HS-27A (cell line): ENCODE measurements around the gene ZIC5.
"Not testable (repeated sequence)": the region's sequence is repeated elsewhere in the genome, so short reads cannot be mapped to it uniquely, and the experiment has no call there.

Experiments
- DNase-seq: peaks from one replicate; pipeline ENCODE4 v3.0.0-alpha.2; 2012; ENCODE audit warnings: low read depth, missing footprints

Gene ZIC5

DNA sequence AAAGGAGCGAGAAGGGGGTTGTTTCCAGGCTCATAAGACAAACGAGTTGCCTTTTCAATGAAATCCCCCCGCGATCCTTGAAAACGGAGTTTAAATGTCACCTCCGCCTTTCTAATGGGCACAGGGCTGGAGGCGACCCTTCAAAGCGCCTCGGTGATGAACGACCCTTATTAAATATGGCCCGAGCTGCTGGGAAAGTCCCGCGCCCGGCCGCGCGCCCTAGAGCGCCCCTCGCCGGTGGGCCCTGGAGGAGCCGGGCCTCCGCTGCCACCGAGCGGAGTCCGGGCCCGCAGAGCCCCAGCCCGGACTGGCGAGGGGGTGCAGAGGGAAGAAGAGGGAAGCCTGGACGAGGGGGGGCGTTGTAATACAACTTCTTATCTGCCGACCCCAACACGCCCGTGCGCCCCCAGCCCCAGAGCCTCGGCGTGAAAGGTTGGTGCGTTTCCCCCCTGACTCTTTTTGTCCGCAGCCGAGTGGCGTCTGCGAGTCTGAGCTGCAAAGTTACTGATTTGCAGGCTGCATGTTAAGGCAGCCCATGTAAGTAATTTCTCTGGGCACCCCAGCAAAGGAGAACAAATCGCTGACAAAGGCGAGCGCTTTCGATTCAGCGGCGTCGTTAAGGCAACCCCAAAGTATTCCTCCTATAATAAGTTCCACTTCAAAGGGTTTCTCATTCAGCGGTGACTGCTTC lies 11.9 kb downstream of the ZIC5 start:
- DNase-seq, result no peak

DNA sequence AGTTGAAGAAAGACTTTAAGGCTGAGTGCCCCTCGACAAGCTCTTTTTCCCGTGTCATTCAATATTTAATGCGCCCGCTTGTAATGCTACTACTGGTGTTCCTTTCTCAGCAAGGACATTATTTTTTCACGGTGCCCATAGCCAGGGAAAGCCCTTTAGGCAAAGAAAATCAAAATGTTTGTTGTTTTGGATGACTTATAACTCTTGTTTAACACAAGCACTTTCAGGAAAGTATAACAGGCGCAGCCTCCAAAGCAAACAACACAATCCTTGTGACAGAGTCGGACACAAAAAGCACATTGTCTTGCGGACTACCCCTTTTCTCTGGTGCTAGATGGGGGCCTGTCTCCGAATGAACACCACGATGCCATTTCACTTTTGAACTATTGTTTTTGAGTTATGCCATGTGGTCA lies 12.4 kb downstream of the ZIC5 start:
- no peak for DNase-seq

DNA sequence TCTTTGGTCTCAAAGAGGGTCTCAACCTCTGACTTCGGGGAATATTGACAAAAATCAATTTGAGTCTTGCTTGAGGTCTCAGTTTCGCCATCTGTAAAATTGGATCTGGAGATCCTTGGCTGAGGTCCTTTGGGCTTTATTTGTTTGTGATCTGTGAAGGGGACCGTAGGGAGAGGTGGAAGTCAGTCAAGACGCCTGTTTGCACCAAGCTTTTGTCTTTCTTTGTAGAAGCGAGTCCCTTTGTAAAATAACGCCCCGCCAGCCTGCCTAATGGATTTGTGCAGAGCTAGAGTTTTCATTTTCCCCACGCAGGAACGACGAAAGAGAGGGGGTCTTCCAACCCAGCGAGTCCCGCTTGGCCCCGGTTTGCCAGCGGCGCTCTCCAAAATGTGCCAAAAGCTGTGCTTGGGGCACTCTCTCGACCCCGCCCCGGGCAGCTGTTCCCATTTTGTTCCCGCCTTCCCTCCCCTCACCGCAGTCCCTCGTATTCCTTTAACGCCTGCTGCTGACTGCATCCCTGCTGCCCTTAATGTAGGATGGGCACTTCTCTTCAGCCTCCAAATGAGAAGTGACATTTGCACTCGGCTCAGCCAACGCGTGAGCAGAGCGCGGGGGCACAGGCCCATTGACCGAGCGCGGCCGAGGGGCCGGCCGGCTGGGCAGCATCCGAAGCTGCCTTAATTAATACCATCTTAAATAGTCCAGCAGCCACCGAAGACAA lies 13.0 kb downstream of the ZIC5 start:
- DNase-seq, result no peak

DNA sequence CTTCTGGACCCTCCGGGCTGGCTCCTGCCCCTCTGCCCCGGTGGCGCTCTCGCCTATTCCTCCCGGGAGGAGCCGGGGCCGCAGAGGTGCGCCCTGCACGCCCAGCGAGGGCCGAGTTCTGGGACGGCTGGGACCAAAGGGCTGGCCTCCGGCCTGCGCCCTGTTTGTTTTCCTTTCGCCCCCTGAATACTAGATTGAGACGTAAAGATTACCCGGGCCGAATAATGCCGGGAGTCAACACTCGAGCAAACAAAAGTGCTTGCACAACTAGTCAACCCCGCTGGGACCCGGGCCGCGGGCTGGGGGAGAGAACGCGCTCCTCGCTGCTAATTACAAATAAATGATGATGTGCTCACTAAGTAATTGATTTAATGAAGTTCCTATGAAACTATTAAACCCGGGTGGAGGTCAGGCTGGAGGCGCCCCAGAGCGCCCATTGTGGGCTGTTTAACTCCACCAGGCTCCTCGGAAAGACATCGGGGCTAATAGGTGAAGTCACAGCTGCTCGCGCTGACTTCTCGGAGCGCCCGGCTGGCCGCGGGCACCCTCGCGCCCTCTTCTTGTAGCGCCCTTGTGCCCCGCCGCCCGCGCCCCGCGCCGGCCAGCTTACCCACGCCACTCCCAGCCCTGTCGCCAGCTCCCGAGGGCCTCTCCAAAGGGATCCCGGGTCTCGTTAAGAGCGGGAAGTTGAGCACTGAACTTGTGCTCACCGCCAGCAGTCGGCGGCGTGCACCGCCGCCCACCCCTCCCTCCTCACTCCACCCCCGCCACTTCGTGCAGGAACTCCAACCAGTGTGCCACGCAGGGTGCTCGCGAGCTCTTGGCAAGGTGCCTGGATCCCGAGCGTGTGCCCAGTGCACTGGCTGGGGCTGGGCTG lies 14.9 kb downstream of the ZIC5 start:
- DNase-seq, result no peak

- DNase-seq, result no peak
Measured at GRCh38 chr13:99955747-99956472, 15.7 kb downstream of the ZIC5 start.

GRCh38 chr13:99955107-99955746 lies 16.3 kb downstream of the ZIC5 start:
- DNase-seq, result no peak

DNA sequence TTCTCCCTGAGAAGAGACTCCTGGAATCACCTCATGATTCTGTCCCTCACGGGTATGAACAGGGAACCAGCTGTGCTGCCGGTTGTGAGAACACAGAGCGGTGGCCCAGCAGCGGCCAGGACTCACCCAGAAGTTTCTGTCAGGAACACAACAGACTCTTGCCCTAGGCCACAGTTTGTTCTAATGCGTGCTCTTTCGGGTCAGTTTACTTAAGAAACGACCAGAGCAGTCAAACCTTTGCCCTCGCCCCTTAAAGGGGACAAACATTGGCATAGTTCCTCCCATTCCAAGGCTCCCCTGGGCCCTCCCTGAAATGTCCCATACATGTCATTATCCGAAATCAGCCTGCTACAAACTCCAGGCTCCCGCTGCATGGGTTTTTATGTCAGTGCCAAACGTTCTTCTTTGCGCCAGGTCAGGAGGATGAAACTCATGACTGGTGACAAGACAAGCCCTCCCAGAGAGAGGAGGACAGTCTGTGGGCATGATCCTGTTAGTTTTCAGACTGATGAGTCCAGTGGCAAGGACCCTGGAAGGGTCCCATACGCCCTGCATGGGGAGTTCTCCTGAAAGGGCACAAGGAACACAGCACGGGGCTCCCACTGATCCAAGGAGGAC lies 18.3 kb downstream of the ZIC5 start:
- no peak for DNase-seq

DNA sequence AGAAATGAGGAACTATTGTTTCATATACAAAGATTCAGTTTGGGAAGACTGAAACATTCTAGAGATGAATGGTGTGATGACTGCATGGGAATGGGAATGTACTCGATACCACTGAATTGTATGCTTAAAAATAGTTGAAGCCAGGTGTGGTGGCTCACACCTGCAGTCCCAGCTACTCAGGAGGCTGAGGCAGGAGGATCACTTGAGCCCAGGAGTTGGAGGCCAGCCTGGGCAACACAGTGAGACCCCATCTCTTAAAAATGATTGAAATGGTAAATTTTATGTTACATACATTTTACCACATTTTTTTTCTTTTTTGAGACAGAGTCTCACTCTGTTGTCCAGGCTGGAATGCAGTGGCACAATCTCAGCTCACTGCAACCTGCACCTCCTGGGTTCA lies 19.9 kb downstream of the ZIC5 start:
- DNase-seq, result not testable (repeated sequence)

DNA sequence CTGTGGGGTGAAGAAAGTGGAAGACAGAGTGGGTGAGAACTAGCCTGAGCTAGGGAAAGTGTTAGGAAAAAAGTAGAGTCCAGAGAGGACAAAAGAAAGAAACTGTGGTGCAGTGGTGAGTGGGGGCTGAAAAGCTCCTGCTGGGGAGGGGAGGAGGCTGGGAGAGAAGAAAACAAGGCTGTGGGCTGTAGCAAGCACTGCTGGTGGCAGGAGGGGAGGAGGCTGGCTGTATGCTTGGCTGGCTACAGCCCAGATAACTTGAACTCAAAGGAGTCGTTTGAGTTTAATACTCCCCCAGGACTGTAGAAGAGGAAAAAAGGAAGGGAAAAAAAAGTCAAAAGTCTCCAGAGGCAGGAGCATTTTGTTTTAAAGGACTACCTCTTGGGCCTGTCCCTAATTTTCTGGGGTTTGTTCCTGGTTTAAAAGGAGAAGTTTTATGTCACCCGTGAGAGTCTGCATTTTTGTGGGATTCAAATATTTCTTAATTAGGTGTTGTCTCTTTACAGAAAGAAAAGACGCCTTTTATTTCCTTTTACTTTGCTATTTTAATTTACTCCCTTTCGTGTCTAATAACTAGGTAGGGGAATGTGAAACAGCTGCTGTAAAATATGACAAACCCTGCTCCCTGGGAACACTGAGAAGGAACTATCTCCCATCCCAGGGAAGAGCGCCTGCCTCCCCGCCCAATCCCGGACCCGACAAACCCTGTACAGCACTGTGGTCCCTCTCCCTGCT lies 21.7 kb downstream of the ZIC5 start:
- no peak for DNase-seq

DNA sequence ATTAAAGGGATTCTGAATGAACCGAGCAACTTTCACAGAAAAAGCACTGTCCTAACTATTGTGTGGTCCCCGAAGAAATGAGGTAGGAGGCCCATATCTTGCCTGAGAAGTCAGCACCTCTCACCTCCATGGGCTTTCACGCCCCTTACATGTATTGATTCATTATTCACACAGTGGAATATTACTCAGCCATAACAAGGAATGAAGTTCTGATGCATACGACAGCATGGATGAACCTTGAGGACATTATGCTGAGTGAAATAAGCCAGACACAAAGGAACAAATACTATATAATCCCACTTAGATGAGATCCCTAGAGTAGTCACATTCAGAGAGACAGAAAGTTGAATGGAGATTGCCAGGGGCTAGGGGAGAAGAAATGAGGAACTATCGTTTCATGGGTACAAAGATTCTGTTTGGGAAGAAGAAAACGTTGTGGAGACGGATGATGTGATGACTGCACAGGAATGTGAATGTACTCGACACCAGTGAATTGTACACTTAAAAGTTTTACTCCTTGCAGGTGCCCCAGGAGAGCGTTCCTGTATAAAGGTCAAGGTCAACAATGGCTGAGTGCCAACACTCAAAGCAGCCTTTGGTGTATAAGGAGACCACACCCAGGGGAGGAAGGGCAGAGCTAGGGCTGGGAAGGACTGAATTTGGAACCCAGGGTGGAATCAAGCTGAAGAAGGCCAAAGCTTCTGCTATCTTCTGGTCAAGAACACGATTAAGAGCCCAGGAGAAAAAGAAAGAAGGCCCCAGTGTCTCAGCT lies 22.5 kb downstream of the ZIC5 start:
- DNase-seq, result no peak

DNA sequence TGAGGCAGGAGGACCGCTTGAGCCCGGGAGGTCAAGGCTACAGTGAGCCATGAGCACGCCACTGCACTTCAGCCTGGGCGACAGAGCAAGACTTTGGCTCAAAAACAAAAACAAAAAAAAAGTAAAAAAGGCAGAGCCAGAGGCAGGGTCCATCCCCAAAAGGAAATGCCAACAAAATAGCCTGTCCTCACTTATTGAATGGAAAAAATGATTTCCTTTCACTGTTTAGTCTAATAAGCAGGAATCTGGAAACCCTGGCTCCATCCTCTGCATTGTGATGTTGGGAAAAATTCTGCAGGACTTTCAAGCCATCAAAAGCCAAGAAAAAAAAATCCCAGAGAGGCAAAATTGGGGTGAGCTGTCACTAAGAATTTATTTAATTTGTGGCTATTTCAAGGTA lies 23.2 kb downstream of the ZIC5 start:
- DNase-seq, result no peak

DNA sequence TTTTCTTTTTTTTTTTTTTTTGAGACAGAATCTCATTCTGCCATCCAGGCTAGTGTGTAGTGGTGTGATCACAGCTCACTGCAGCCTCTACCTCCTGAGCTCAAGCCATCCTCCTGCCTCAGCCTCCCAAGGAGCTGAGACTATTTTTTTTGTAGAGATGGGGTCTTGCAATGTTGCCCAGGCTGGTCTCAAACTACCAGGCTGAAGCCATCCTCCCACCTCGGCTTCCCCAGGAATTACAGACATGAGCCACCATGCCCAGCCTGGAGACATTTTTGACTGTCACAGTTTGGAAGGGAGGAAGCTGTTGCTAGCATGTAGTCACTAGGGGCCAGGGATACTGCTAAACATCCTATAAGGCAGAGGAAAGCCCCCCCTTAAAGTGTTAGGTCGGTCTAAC lies 23.9 kb downstream of the ZIC5 start:
- DNase-seq, result no peak

DNA sequence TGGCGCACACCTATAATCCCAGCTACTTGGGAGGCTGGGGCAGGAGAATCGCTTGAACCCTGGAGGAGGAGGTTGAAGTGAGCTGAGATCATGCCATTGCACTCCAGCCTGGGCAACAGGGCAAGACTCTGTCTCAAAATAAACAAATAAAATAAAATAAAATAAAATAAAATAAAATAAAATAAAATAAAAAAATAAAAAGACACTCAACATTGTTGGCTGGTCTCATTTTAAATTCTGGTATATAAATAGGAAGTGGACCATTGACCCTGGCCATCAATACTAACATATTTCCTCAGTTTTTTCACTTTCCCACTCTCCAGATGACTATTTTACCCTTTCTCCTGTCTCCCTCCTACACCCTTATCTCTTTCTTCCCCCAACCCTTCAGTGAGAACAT lies 26.1 kb downstream of the ZIC5 start:
- DNase-seq, result not testable (repeated sequence)

DNA sequence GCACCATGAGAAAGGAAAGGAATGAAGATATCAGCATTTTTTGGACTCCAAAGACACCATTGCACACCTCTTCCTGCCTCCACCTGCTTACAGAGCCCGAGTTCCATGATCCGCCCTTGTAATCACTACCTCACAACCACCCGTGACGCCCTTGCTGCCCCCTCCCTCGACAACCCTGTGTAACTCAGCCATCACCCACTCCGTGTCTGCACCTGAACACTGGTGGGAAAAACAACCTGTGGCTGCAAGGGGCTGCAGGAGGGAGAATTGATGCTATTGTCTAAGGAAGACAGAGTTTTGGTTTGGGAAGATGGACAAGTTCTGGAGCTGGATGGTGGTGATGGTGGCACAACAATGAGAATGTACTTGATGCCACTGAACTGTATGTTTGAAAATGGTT lies 27.0 kb downstream of the ZIC5 start:
- DNase-seq, result no peak

GRCh38 chr13:99944102-99944501 lies 27.5 kb downstream of the ZIC5 start:
- no peak for DNase-seq

- DNase-seq, result no peak
Measured at GRCh38 chr13:99941911-99942310, 29.7 kb downstream of the ZIC5 start.

DNA sequence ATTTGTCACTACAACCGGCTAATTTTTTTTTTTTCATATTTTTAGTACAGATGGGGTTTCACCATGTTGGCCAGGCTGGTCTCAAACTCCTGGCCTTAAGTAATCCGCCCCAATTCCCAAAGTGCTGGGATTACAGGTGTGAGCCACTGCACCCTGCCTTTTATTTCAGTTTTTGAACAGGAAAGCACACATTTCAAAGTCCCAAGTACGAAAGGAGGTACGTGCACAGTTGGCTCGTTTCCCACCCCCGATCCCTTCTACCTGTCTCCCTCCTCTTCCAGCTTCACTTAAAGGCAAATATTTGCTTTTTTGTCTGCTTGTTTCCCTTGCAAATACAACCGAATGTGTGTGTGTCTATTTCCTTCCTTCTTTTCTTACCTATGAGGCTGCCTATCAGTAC lies 30.5 kb downstream of the ZIC5 start:
- no peak for DNase-seq

GRCh38 chr13:99938635-99939034 lies 32.9 kb downstream of the ZIC5 start:
- DNase-seq, result no peak

DNA sequence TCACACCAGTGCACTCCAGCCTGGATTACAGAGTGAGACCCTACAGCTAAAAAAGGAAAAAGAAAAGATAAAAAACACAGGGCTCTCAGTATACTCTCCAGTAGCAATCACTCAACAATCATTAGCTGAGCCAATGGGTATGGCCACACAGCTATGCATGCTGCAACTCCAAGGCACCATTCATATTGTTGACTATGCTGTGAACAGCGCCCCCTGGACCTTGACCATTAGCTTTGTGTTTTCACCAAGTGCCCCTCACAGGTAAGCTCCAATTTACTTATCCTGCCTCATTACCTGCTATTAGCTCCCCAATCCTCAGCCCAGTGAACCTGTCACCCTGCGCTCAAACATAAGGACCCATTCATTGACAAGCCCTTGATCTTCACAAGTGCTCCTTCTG lies 35.8 kb downstream of the ZIC5 start:
- DNase-seq, result no peak

DNA sequence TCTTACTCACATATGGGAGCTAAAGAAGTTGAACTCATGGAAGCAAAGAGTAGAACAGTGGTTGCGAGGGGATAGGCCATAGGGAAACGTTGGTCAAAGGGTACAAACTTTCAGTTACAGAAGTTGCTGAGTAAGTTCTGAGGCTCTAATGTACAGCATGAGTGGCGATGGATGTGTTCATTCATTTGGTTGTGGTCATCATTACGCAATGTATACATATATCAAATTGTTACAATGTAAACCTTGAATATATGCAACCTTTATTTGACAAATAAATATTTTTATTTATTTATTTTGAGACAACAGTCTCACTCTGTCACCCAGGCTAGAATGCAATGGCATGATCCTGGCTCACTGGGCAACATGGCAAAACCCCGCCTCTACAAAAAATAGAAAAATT lies 38.7 kb downstream of the ZIC5 start:
- no peak for DNase-seq
